Gastroesophageal sphincter (tissue), 4 donors: ENCODE measurements around the gene CPXM2. TPM values are rescaled to one million over a fixed set of nuclear protein-coding genes. Genes with fewer than 3 reads are reported as not detected.

Experiments used
- ATAC-seq: fragments of 150-250 bp; one replicate; pipeline ENCODE4 v1.9.1; 2016; ENCODE audit warnings: mild to moderate bottlenecking, moderate library complexity
- H3K27ac ChIP-seq, 4 donors: fragments of 200-600 bp; sonication (generic) in 3 of 4; 1 replicate in 3 of 4; 2 replicates in 1 of 4; pipeline ENCODE4 v1.5.1; 2016 to 2019
- H3K27me3 ChIP-seq: fragments of 200-600 bp; sonication (generic); one replicate; pipeline ENCODE4 v1.5.1; 2019
- H3K36me3 ChIP-seq, 2 donors: fragments of 200-600 bp; sonication (generic); one replicate each; pipeline ENCODE4 v1.5.1; 2019; ENCODE audit warnings: control low read depth in 1 of 2
- H3K4me1 ChIP-seq, 3 donors: fragments of 200-600 bp; sonication (generic); 1 replicate in 2 of 3; 2 replicates in 1 of 3; pipeline ENCODE4 v1.5.1; 2016 to 2019; ENCODE audit warnings: control low read depth in 2 of 3
- H3K4me3 ChIP-seq, 2 donors: fragments of 200-600 bp; sonication (generic); one replicate each; pipeline ENCODE4 v1.5.1; 2019; ENCODE audit warnings: mild to moderate bottlenecking in 1 of 2, moderate library complexity in 1 of 2
- H3K9me3 ChIP-seq, 3 donors: fragments of 200-600 bp; sonication (generic); one replicate each; pipeline ENCODE4 v1.5.1; 2017 to 2019; ENCODE audit warnings: control low read depth in 2 of 3
- EP300 ChIP-seq: sonication (generic); formaldehyde crosslinking; IDR thresholded peaks from one replicate; pipeline ENCODE4 v1.6.1; 2017; ENCODE audit warnings: antibody characterized with exemption, mild to moderate bottlenecking
- POLR2A ChIP-seq, 2 donors: fragments of 450-650 bp; IDR thresholded peaks; one replicate each; pipeline ENCODE4 v1.6.1; 2017; ENCODE audit warnings: antibody characterized with exemption in 2 of 2, mild to moderate bottlenecking in 2 of 2, moderate library complexity in 1 of 2
- POLR2AphosphoS5 ChIP-seq: sonication (generic); formaldehyde crosslinking; IDR thresholded peaks from one replicate; pipeline ENCODE4 v1.6.1; 2017; ENCODE audit warnings: antibody characterized with exemption
- WGBS, 2 donors: methylation state at CpG; one replicate each; pipeline ENCODE4 v1.1.5; 2018; ENCODE audit warnings: low coverage in 1 of 2; 5-methylcytosine and 5-hydroxymethylcytosine counted together
- total RNA-seq, 4 donors: library from RNA; depleted of rRNA; stranded (reverse); fragments of >200 nt; gene quantifications; one replicate each; pipeline ENCODE4 v1.1.0, GENCODE V29; 2016
- TF ChIP-seq, protein P1 (sequence below), 4 experiments: fragments of 200-600 bp in 2 of 4; fragments of 450-650 bp in 2 of 4; sonication (generic) in 1 of 4; IDR thresholded peaks; one replicate each; pipeline ENCODE4 v1.5.1; 2017 to 2019; ENCODE audit warnings: antibody characterized with exemption in 4 of 4, mild to moderate bottlenecking in 2 of 4, moderate library complexity in 2 of 4

Gene CPXM2
- total RNA-seq, 4 donors from 2014 or later: 57.1 to 165 (median 85.1) TPM

- H3K36me3 ChIP-seq: peaks cover 0 to 79% of the 10 kb centered on the region in 2 donors
- ATAC-seq: no peak
- H3K27ac ChIP-seq: no peak overlapping the region
- no peaks in the 10 kb centered on the region for H3K9me3 ChIP-seq
- no peaks in the 10 kb centered on the region for H3K27me3 ChIP-seq
- H3K4me1 ChIP-seq: no peaks in the 10 kb centered on the region
- TF ChIP-seq, protein P1, sequence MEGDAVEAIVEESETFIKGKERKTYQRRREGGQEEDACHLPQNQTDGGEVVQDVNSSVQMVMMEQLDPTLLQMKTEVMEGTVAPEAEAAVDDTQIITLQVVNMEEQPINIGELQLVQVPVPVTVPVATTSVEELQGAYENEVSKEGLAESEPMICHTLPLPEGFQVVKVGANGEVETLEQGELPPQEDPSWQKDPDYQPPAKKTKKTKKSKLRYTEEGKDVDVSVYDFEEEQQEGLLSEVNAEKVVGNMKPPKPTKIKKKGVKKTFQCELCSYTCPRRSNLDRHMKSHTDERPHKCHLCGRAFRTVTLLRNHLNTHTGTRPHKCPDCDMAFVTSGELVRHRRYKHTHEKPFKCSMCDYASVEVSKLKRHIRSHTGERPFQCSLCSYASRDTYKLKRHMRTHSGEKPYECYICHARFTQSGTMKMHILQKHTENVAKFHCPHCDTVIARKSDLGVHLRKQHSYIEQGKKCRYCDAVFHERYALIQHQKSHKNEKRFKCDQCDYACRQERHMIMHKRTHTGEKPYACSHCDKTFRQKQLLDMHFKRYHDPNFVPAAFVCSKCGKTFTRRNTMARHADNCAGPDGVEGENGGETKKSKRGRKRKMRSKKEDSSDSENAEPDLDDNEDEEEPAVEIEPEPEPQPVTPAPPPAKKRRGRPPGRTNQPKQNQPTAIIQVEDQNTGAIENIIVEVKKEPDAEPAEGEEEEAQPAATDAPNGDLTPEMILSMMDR (IDR thresholded peaks at IDR 0.05): no peak
- TF ChIP-seq POLR2A (IDR thresholded peaks at IDR 0.05): no peak
- TF ChIP-seq EP300: no peak
- no peak for TF ChIP-seq POLR2AphosphoS5
- 75 to 77% methylated on average over 1 to 4 of the region's 4 CpGs for WGBS, 2 donors
- H3K4me3 ChIP-seq: no peak overlapping the region
These were observed 137.5 kb downstream of the CPXM2 start for GRCh38 chr10:123754123-123754522.

DNA sequence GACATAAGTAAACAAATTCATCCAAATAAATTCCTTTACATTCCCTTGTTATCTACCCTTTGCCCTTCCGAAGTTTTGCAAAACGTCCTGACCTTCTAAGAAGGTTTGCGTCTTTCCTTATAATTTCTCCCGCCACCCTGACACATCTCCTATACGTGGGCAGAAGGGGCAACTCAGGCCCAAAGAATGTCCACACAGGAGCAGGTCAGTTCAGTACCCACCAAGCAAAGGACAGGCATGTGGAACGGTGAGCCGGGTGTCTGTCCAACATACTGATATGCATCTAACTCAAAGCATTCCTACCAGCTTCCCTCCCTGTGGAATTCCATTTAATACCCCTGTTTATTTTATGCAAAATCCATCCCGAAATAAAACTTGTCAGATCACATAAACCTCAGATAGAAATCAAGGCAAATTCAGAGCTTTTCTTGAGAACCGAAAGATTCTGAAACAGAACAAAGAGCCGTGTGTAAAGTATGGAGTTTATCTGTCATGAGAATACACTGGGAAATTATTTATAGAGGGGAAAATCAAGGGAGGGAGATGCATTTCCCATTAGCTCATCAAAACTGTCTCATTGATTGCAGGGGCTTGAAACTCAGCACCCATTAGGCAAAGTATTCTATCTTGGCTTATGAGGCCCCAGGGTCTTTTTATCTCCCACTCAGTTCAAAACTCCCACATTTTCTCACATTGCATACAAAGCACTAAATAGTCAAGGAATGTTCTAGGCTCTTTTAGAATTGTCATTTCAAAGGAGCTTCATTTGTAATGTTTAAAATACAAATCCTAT, 140.1 kb downstream of the CPXM2 start:
- WGBS, 2 donors: 58 to 66% methylated on average over 8 to 10 of the region's 10 CpGs
- Histone ChIP-seq H3K9me3 (no peaks in the 10 kb centered on the region), H3K27ac (no peak overlapping the region), H3K27me3 (no peaks in the 10 kb centered on the region), H3K4me1 (peaks cover 0 to 1% (median 0%) of the 10 kb centered on the region in 3 donors), H3K36me3 (peaks cover 0 to 84% of the 10 kb centered on the region in 2 donors), H3K4me3 (no peak overlapping the region)
- TF ChIP-seq EP300 (no peak), POLR2A (IDR thresholded peaks at IDR 0.05) (no peak), POLR2AphosphoS5 (no peak)
- TF ChIP-seq, protein P1 (IDR thresholded peaks at IDR 0.05): no peak
- no peak for ATAC-seq

GRCh38 chr10:123750901-123751300, 140.7 kb downstream of the CPXM2 start:
- Histone ChIP-seq H3K27me3 (no peaks in the 10 kb centered on the region), H3K9me3 (no peaks in the 10 kb centered on the region), H3K27ac (no peak overlapping the region), H3K36me3 (peaks cover 0 to 82% of the 10 kb centered on the region in 2 donors), H3K4me3 (no peak overlapping the region), H3K4me1 (peaks cover 0 to 8% (median 0%) of the 10 kb centered on the region in 3 donors)
- WGBS, 2 donors: 76 to 97% methylated on average over 9 of the region's 9 CpGs
- no peak for TF ChIP-seq EP300
- TF ChIP-seq, protein P1 (IDR thresholded peaks at IDR 0.05): no peak
- no peak for TF ChIP-seq POLR2A (IDR thresholded peaks at IDR 0.05)
- no peak for TF ChIP-seq POLR2AphosphoS5
- no peak for ATAC-seq

DNA sequence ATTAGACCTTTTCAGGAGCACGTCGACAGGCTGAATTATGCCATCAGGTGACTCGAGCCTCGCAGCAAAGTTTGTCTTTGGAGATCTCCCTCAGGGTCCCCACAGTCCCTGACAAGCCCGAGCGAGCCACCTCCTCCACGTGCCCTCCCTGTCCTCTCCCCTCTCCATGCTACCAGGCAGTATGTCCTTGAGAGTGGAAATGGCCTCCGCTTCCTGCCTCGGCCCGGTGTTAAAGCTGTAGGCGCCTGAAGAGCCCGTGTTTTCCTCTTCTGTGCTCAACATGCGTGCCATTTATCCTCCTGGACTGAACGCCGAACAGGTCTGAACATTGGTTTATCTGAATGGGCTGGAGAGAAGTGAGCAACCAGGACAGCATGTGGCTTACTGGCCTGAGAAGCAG, 142.9 kb downstream of the CPXM2 start:
- Histone ChIP-seq H3K4me1 (peaks cover 0 to 19% (median 3%) of the 10 kb centered on the region in 3 donors), H3K36me3 (peaks cover 0 to 63% of the 10 kb centered on the region in 2 donors), H3K27ac (no peak overlapping the region), H3K4me3 (no peak overlapping the region), H3K9me3 (no peaks in the 10 kb centered on the region), H3K27me3 (no peaks in the 10 kb centered on the region)
- no peak for TF ChIP-seq POLR2A (IDR thresholded peaks at IDR 0.05)
- no peak for TF ChIP-seq EP300
- no peak for ATAC-seq
- 72 to 92% methylated on average over 3 to 9 of the region's 15 CpGs for WGBS, 2 donors

- H3K4me1 ChIP-seq: peaks cover 0 to 25% (median 3%) of the 10 kb centered on the region in 3 donors
- TF ChIP-seq POLR2A (IDR thresholded peaks at IDR 0.05) (no peak), EP300 (no peak), POLR2AphosphoS5 (no peak)
- TF ChIP-seq, protein P1 (IDR thresholded peaks at IDR 0.05): no peak
- no peak overlapping the region for H3K27ac ChIP-seq
- H3K27me3 ChIP-seq: no peaks in the 10 kb centered on the region
- 71% methylated on average over 1 of the region's 3 CpGs; no CpG with 5 or more reads in 1 of the 2 donors for WGBS, 2 donors
- no peak for ATAC-seq
- H3K4me3 ChIP-seq: no peak overlapping the region
- H3K9me3 ChIP-seq: no peaks in the 10 kb centered on the region
- peaks cover 0 to 50% of the 10 kb centered on the region in 2 donors for H3K36me3 ChIP-seq
These were observed 144.2 kb downstream of the CPXM2 start for GRCh38 chr10:123747426-123747825.
